ENCODE measurements around the gene TOP3A. TPM values are rescaled to one million over a fixed set of nuclear protein-coding genes. Genes with fewer than 3 reads are reported as not detected.

Gene TOP3A, protein sequence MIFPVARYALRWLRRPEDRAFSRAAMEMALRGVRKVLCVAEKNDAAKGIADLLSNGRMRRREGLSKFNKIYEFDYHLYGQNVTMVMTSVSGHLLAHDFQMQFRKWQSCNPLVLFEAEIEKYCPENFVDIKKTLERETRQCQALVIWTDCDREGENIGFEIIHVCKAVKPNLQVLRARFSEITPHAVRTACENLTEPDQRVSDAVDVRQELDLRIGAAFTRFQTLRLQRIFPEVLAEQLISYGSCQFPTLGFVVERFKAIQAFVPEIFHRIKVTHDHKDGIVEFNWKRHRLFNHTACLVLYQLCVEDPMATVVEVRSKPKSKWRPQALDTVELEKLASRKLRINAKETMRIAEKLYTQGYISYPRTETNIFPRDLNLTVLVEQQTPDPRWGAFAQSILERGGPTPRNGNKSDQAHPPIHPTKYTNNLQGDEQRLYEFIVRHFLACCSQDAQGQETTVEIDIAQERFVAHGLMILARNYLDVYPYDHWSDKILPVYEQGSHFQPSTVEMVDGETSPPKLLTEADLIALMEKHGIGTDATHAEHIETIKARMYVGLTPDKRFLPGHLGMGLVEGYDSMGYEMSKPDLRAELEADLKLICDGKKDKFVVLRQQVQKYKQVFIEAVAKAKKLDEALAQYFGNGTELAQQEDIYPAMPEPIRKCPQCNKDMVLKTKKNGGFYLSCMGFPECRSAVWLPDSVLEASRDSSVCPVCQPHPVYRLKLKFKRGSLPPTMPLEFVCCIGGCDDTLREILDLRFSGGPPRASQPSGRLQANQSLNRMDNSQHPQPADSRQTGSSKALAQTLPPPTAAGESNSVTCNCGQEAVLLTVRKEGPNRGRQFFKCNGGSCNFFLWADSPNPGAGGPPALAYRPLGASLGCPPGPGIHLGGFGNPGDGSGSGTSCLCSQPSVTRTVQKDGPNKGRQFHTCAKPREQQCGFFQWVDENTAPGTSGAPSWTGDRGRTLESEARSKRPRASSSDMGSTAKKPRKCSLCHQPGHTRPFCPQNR
- total RNA-seq, result 29.0 and 45.8 TPM in 2 replicates

DNA sequence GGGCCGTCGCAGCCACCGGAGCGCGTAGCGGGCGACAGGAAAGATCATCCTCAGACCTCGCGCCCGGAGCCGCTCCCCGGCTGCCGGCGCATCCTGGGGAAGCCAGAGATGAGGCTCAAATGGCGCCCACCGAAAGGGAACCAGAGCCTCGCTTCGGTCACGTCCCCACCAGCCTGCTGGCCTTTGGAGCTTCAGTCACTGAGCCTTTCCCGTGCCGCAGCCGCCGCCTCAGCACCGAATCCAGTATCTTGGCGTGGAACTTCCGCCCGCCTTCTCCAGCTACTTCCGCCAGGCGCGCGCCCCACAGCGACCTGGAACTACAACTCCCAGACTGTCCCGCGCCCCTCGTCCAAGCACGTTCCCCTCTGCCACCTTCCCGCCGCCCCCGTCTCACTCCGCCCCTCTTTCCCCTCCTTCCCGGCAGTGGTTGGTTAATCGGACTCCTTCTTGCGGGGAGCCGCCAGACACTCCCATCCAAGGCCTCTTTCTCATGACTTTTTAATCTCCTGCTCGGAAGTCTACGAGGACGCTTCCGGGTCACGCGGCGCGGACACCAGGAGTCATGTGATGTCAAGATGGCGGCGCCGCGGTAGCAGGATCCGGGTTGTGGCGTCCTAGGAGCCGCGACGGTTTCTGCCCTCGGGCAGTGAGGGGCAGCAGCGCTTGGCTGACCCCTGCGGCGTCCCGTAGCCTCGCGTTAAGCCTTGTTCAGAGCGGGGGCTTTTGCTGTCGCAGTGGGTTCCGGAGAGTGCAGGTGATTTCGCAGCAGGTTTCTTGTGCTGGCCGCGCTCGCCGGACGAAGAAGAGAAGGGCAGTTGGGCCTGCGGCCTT, at the start of gene TOP3A, which contains the start of gene SMCR8:
Gene TOP3A, minus strand, starts transcription at position 264 of the 831 bp plus-strand sequence. Its CDS starts 216 bp downstream, at position 48.
Gene SMCR8, plus strand, starts transcription at position 563 of the 831 bp plus-strand sequence. CDS start 497 bp downstream, outside the sequence.
- TF ChIP-seq, protein P1, sequence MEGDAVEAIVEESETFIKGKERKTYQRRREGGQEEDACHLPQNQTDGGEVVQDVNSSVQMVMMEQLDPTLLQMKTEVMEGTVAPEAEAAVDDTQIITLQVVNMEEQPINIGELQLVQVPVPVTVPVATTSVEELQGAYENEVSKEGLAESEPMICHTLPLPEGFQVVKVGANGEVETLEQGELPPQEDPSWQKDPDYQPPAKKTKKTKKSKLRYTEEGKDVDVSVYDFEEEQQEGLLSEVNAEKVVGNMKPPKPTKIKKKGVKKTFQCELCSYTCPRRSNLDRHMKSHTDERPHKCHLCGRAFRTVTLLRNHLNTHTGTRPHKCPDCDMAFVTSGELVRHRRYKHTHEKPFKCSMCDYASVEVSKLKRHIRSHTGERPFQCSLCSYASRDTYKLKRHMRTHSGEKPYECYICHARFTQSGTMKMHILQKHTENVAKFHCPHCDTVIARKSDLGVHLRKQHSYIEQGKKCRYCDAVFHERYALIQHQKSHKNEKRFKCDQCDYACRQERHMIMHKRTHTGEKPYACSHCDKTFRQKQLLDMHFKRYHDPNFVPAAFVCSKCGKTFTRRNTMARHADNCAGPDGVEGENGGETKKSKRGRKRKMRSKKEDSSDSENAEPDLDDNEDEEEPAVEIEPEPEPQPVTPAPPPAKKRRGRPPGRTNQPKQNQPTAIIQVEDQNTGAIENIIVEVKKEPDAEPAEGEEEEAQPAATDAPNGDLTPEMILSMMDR (IDR thresholded peaks at IDR 0.05; ENCODE audit: insufficient read depth, low read depth, low read length), result no peak
- peak; percentile 99 for DNase-seq (ENCODE audit: low read depth)

DNA sequence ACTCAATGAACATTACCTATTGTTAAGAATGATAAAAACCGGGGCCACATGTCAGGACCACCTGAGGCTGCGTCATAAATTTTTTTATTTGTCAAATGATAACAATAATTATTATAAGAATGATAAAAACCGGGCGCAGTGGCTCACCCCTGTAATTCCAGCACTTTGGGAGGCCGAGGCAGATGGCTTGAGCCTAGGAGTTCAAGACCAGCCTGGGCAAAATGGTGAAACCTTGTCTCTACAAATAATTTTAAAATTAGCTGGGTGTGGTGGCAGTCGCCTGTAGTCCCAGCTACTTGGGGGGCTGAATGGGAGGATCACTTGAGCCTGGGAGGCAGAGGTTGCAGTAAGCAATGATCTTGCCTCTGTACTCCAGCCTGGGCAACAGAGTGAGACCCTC, 49.4 kb upstream of the TOP3A start:
- DNase-seq (ENCODE audit: low read depth), result no peak
- H3K4me3 ChIP-seq (ENCODE audit: low read depth, low read length), result no peak overlapping the region
- TF ChIP-seq, protein P1 (IDR thresholded peaks at IDR 0.05; ENCODE audit: insufficient read depth, low read depth, low read length), result no peak

More for the DNA sequence above, at the start of gene TOP3A, which contains the start of gene SMCR8:
- H3K4me3 ChIP-seq (ENCODE audit: low read depth, low read length), result peak within 1 kb of the TSS; percentile 94

DNA sequence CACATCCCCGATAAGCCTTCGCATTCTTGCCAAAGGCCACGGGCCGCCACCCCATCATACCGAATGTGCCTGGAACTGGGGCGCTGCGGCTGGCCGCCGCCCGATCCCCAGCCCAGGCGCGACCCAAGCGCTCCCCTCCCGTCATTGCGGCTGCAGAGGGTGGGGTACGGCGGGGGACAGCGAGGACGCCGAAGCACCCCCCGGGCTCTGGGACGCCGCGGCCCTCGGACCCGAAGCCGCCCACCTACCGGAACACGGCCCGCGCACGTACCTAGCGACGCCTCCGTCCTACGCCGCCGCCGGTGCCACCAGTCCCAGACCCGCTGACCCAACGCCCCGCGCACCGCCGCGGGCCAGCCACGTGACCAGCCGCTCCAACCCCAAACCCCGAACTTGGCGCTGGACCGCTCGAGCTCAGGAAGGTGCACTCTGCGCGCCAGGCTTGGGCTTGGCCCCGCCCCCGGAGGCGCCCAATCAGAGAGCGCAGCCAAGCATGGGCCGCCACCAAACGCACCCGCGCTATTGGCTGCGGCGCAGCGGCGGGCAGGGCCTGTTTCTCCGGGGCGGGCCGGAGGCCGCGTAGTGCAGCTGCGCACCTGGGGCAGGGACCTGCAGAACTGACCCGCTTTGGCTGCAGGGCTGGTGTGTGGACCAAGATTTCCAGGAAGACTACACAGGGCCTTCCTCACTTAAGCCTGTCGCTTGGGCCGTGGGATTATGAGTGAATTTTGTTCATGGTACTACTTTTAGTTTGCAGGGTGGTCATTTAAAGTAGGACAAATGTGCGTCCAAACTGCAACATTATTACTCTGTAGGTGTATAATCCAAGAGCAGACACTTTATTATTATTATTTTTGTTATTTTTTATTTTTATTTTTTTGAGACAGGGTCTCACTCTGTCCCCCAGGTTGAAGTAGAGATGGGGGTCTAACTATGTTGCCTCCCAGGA, 48.6 kb upstream of the TOP3A start, which contains the start of gene SHMT1:
Gene SHMT1, minus strand, starts transcription at position 450 of the 949 bp plus-strand sequence. CDS start 7,569 bp downstream, outside the sequence.
- TF ChIP-seq, protein P1 (IDR thresholded peaks at IDR 0.05; ENCODE audit: insufficient read depth, low read depth, low read length), result no peak
- peak; percentile 86 for DNase-seq (ENCODE audit: low read depth)
- H3K4me3 ChIP-seq (ENCODE audit: low read depth, low read length), result peak within 1 kb of the TSS; percentile 78

DNA sequence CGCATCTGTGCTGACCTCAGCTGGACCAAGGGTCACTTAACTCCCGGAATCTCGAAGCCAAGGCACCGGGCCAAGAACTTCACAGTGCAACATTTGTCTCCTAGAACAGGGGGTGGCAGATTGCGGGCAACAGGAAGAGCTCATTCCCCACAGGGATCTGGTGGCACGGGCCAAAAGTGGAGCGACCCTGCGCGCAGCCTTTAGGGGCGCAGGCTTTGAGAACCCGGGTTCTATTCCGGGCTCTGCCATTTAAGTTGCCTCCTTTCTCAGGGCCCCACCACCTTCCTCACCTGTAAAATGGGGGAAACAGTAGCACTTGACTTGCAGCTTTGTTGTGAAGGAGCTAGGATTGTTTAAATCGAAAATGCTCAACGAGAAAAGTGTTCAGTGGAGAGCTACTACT, 47.9 kb upstream of the TOP3A start:
- peak; percentile 28 for DNase-seq (ENCODE audit: low read depth)
- TF ChIP-seq, protein P1 (IDR thresholded peaks at IDR 0.05; ENCODE audit: insufficient read depth, low read depth, low read length), result no peak

DNA sequence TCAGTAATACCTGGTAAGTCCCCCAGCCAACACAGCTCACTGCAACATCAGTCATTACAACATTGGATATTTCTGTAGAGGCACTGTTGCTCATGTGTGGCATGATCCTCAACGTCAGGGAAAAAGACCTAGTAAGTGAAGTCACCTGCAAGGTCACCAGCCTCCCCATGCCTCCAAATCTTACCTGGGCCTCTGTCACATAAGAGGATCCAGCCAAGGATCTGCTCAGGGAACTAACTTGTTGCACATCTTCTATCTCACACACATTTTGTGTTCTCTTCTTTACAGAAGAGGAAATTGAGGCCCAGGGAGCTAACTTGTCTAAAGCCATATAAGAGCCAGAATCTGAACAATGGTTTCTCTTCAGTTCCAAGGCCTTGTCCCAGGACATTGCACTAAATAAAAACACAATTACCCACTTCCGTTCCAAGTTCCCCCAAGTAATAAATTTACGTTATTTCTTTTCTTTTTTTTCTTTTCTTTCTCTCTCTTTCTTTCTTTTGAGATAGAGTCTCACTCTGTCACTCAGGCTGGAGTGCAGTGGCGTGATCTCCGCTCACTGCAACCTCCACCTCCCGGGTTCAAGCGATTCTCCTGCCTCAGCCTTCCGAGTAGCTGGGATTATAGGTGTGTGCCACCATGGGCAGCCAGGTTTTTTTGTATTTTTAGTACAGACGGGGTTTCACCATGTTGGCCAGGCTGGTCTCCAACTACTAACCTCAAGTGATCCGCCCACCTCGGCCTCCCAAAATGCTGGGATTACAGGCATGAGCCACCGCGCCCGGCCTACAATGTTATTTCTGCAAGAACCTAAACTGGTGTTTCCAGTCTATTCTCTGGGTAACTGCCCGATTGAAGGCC, 47.3 kb upstream of the TOP3A start:
- peak overlapping the region; percentile 78 for H3K4me3 ChIP-seq (ENCODE audit: low read depth, low read length)
- no peak for DNase-seq (ENCODE audit: low read depth)
- TF ChIP-seq, protein P1 (IDR thresholded peaks at IDR 0.05; ENCODE audit: insufficient read depth, low read depth, low read length), result no peak

More for the DNA sequence above, 47.9 kb upstream of the TOP3A start:
- peak overlapping the region; percentile 78 for H3K4me3 ChIP-seq (ENCODE audit: low read depth, low read length)
